B cell (primary cell): ENCODE measurements around the gene DROSHA. TPM values are rescaled to one million over a fixed set of nuclear protein-coding genes. Genes with fewer than 3 reads are reported as not detected.

ENCODE experiments used
- ATAC-seq: fragments of 200-7000 bp; cut with Tn5 transposase; one replicate; pipeline ENCODE4 v1.10.0; 2021; ENCODE audit warnings: low read depth, mild to moderate bottlenecking, moderate number of reproducible peaks, moderate library complexity
- CTCF ChIA-PET: fragments of 350-600 bp; sonication (Branson Sonifier 250); formaldehyde crosslinking; loops from one replicate; lab custom pipeline; 2021; ENCODE audit warnings: antibody characterized with exemption, inconsistent platforms; lab: Charles Lee
- POLR2A ChIA-PET: fragments of 350-600 bp; sonication (Branson Sonifier 250); formaldehyde crosslinking; loops from one replicate; lab custom pipeline; 2021; ENCODE audit warnings: antibody characterized with exemption; lab: Charles Lee
- DNase-seq: peaks from one replicate; pipeline ENCODE4 v3.0.0; 2013
- H2AFZ ChIP-seq: 2 replicates; pipeline ENCODE4 v1.6.1; 2012; ENCODE audit warnings: mild to moderate bottlenecking, low read depth, low read length; ENCODE audit not compliant: insufficient read depth, poor library complexity, severe bottlenecking
- H3K27ac ChIP-seq, 2 donors: 1 replicate in 1 of 2; 2 replicates in 1 of 2; pipeline ENCODE4 v1.5.1; 2012 to 2013; ENCODE audit warnings: low read length in 2 of 2, mild to moderate bottlenecking in 2 of 2, moderate library complexity in 1 of 2
- H3K27me3 ChIP-seq, 4 experiments: fragments of 200-600 bp in 1 of 4; sonication (generic) in 1 of 4; replicated peaks in 1 of 4; 1 replicate in 2 of 4; 2 replicates in 2 of 4; pipeline versions ENCODE4 v1.6.1 to v1.7.0; 2013 to 2016; ENCODE audit warnings: low read length in 3 of 4, mild to moderate bottlenecking in 2 of 4, mixed read lengths in 1 of 4, moderate library complexity in 1 of 4; ENCODE audit not compliant: insufficient read depth in 4 of 4, control insufficient read depth in 3 of 4; ENCODE audit errors: control extremely low read depth in 1 of 4
- H3K36me3 ChIP-seq, 2 experiments: replicated peaks in 1 of 2; 1 replicate in 1 of 2; 2 replicates in 1 of 2; pipeline versions ENCODE4 v1.6.1 to v1.7.1; 2013; ENCODE audit warnings: low read length in 1 of 2; ENCODE audit not compliant: insufficient read depth in 2 of 2, control insufficient read depth in 1 of 2; ENCODE audit errors: control extremely low read depth in 1 of 2, extremely low read depth in 1 of 2
- H3K4me1 ChIP-seq, 2 donors: fragments of 200-600 bp in 1 of 2; sonication (generic) in 1 of 2; 1 replicate in 1 of 2; 2 replicates in 1 of 2; pipeline versions ENCODE4 v1.5.1 to v1.6.1; 2013 to 2017; ENCODE audit warnings: low read length in 2 of 2; ENCODE audit not compliant: control insufficient read depth in 2 of 2, insufficient read depth in 2 of 2
- H3K4me2 ChIP-seq: replicated peaks from 2 replicates; pipeline ENCODE3; 2012; ENCODE audit warnings: mild to moderate bottlenecking, low read depth, low read length; ENCODE audit not compliant: poor library complexity, severe bottlenecking
- H3K4me3 ChIP-seq, 5 experiments: fragments of 200-600 bp in 1 of 5; sonication (generic) in 1 of 5; 1 replicate in 3 of 5; 2 replicates in 2 of 5; pipeline versions ENCODE4 v1.5.1 to v1.7.0; 2011 to 2016; ENCODE audit warnings: low read length in 4 of 5, mild to moderate bottlenecking in 4 of 5, low read depth in 2 of 5, control low read depth in 1 of 5, moderate library complexity in 1 of 5; ENCODE audit not compliant: insufficient read depth in 1 of 5; ENCODE audit errors: control extremely low read depth in 1 of 5, extremely low read depth in 1 of 5
- H3K79me2 ChIP-seq: fragments of 200-600 bp; sonication (generic); one replicate; pipeline ENCODE4 v1.6.0; 2016; ENCODE audit warnings: low read length; ENCODE audit not compliant: control insufficient read depth, insufficient read depth
- H3K9ac ChIP-seq: fragments of 200-600 bp; sonication (generic); 2 replicates; pipeline ENCODE4 v1.6.1; 2017; ENCODE audit warnings: mild to moderate bottlenecking, low read length, moderate library complexity
- H3K9me3 ChIP-seq, 3 donors: one replicate each; pipeline versions ENCODE4 v1.6.1 to v1.7.1; 2013; ENCODE audit warnings: low read length in 2 of 3; ENCODE audit not compliant: control insufficient read depth in 2 of 3, insufficient read depth in 1 of 3; ENCODE audit errors: control extremely low read depth in 1 of 3
- H4K20me1 ChIP-seq: 2 replicates; pipeline ENCODE4 v1.6.0; 2012; ENCODE audit warnings: mild to moderate bottlenecking, low read length; ENCODE audit not compliant: insufficient read depth, control insufficient read depth, poor library complexity, severe bottlenecking
- H3K27ac Mint-ChIP-seq: one replicate; pipeline ENCODE4 v1.8.0; 2021; ENCODE audit warnings: mixed read lengths
- H3K27me3 Mint-ChIP-seq: one replicate; pipeline ENCODE4 v1.8.0; 2021; ENCODE audit warnings: mixed read lengths
- H3K4me1 Mint-ChIP-seq: one replicate; pipeline ENCODE4 v1.8.0; 2021; ENCODE audit warnings: mixed read lengths
- H3K4me3 Mint-ChIP-seq: one replicate; pipeline ENCODE4 v1.8.0; 2021; ENCODE audit warnings: mixed read lengths
- H3K9me3 Mint-ChIP-seq: one replicate; pipeline ENCODE4 v1.8.0; 2022; ENCODE audit warnings: mixed read lengths; ENCODE audit not compliant: insufficient read depth
- CTCF ChIP-seq: fragments of 200-600 bp; IDR thresholded peaks from one replicate; pipeline ENCODE4 v1.8.0; 2022; ENCODE audit warnings: antibody characterized with exemption, mild to moderate bottlenecking
- EZH2 ChIP-seq: IDR thresholded peaks from 2 replicates; pipeline ENCODE4 v1.6.1; 2012; ENCODE audit warnings: borderline replicate concordance, low read depth, mild to moderate bottlenecking, moderate library complexity, low read length; ENCODE audit not compliant: insufficient read depth, poor library complexity, severe bottlenecking
- WGBS: methylation state at CpG from one replicate; pipeline ENCODE4 v1.1.5; 2013; ENCODE audit warnings: missing lambda C conversion rate; ENCODE audit not compliant: insufficient coverage; 5-methylcytosine and 5-hydroxymethylcytosine counted together
- intact Hi-C: fragments of 100-400 bp; cut with micrococcal nuclease; formaldehyde crosslinking; loops from one replicate; pipeline ENCODE4 v1.10.0; 2022
- polyA plus RNA-seq: library from polyadenylated mRNA; depleted of rRNA; stranded (reverse); fragments of >200 nt; gene quantifications from 2 replicates; pipeline ENCODE4 v1.2.3, GENCODE V29; 2012
- total RNA-seq, 2 donors: library from RNA; stranded (reverse); fragments of 120-200 nt in 1 of 2; gene quantifications; 1 replicate in 1 of 2; 2 replicates in 1 of 2; pipeline versions ENCODE4 v1.2.3 to v1.2.4, GENCODE V29; 2013 to 2022

Gene DROSHA
- total and polyA plus RNA-seq, 2 donors (not counting 1 experiment from before 2014, with no cell fraction given): 31.2 to 62.4 TPM

GRCh38 chr5:31372124-31372523 is 159.8 kb downstream of the DROSHA start:
- Histone ChIP-seq H3K36me3 (no peaks in the 10 kb centered on the region), H3K27me3 (no peaks in the 10 kb centered on the region), H3K9me3 (no peaks in the 10 kb centered on the region), H3K4me1 (no peaks in the 10 kb centered on the region), H3K4me2 (no peak overlapping the region), H4K20me1 (no peaks in the 10 kb centered on the region), H2AFZ (no peak overlapping the region), H3K79me2 (no peaks in the 10 kb centered on the region), H3K9ac (no peak overlapping the region), H3K27ac (no peak overlapping the region), H3K4me3 (no peak overlapping the region)
- Mint-ChIP-seq H3K9me3 (no peaks in the 10 kb centered on the region), H3K4me3 (no peak overlapping the region), H3K27ac (no peak overlapping the region), H3K27me3 (peaks cover 3% of the 10 kb centered on the region), H3K4me1 (no peaks in the 10 kb centered on the region)
- ChIA-PET POLR2A (no interaction called here), CTCF (no interaction called here)
- intact Hi-C loops: no loop called here
- no peak for TF ChIP-seq EZH2
- TF ChIP-seq CTCF: no peak
- ATAC-seq (no peak), DNase-seq (no peak)
- no CpG with 5 or more reads among the region's 1 CpG for WGBS

GRCh38 chr5:31366941-31367340 is 165.0 kb downstream of the DROSHA start:
- intact Hi-C loops: no loop called here
- DNase-seq (no peak), ATAC-seq (no peak)
- TF ChIP-seq EZH2: no peak
- no peak for TF ChIP-seq CTCF
- no peak overlapping the region for H2AFZ ChIP-seq
- H3K9ac ChIP-seq: no peak overlapping the region
- no peaks in the 10 kb centered on the region for H3K27me3 ChIP-seq
- CTCF ChIA-PET: no interaction called here
- H3K27me3 Mint-ChIP-seq: peaks cover 3% of the 10 kb centered on the region
- H3K36me3 ChIP-seq: no peaks in the 10 kb centered on the region
- no peak overlapping the region for H3K4me2 ChIP-seq
- H3K79me2 ChIP-seq: no peaks in the 10 kb centered on the region
- peaks cover 0 to 3% (median 0%) of the 10 kb centered on the region in 3 donors for H3K9me3 ChIP-seq
- no peaks in the 10 kb centered on the region for H3K4me1 Mint-ChIP-seq
- H3K27ac ChIP-seq: no peak overlapping the region
- no peak overlapping the region for H3K4me3 Mint-ChIP-seq
- H4K20me1 ChIP-seq: no peaks in the 10 kb centered on the region
- WGBS: 90% methylated on average over 3 of the region's 5 CpGs
- POLR2A ChIA-PET: no interaction called here
- no peaks in the 10 kb centered on the region for H3K4me1 ChIP-seq
- H3K27ac Mint-ChIP-seq: no peak overlapping the region
- H3K9me3 Mint-ChIP-seq: no peaks in the 10 kb centered on the region
- H3K4me3 ChIP-seq: no peak overlapping the region
